Hepatocyte (in vitro differentiated cells): ENCODE data around the gene ELL. TPM values are rescaled to one million over a fixed set of nuclear protein-coding genes. Genes with fewer than 3 reads are reported as not detected.

Source experiments
- DNase-seq: peaks from one replicate; pipeline ENCODE4 v3.0.0-alpha.2; 2016; ENCODE audit warnings: low spot score
- H2AFZ ChIP-seq: fragments of 200-600 bp; sonication (generic); 2 replicates; pipeline ENCODE4 v1.6.0; 2016; ENCODE audit warnings: antibody characterized with exemption, mild to moderate bottlenecking
- H3K27ac ChIP-seq: fragments of 200-600 bp; sonication (generic); 2 replicates; pipeline ENCODE4 v1.5.1; 2016; ENCODE audit warnings: mild to moderate bottlenecking
- H3K27me3 ChIP-seq: fragments of 200-600 bp; sonication (generic); 2 replicates; pipeline ENCODE4 v1.6.1; 2016
- H3K36me3 ChIP-seq: fragments of 200-600 bp; sonication (generic); replicated peaks from 2 replicates; pipeline ENCODE4 v1.5.1; 2016; ENCODE audit warnings: low read depth; ENCODE audit not compliant: insufficient read depth
- H3K4me1 ChIP-seq: fragments of 200-600 bp; sonication (generic); 2 replicates; pipeline ENCODE4 v1.5.1; 2016; ENCODE audit warnings: mild to moderate bottlenecking, moderate library complexity; ENCODE audit not compliant: insufficient read depth
- H3K4me2 ChIP-seq: fragments of 200-600 bp; sonication (generic); 2 replicates; pipeline ENCODE4 v1.6.0; 2016
- H3K4me3 ChIP-seq: fragments of 200-600 bp; sonication (generic); 2 replicates; pipeline ENCODE4 v1.5.1; 2016; ENCODE audit warnings: mild to moderate bottlenecking
- H3K79me2 ChIP-seq: fragments of 200-600 bp; sonication (generic); 2 replicates; pipeline ENCODE4 v1.6.0; 2017; ENCODE audit warnings: mild to moderate bottlenecking
- H3K9me2 ChIP-seq: fragments of 200-600 bp; sonication (generic); replicated peaks from 2 replicates; pipeline ENCODE4 v1.6.0; 2017; ENCODE audit warnings: mild to moderate bottlenecking; ENCODE audit not compliant: insufficient read depth
- H3K9me3 ChIP-seq: fragments of 200-600 bp; sonication (generic); 2 replicates; pipeline ENCODE4 v1.5.1; 2016; ENCODE audit warnings: low read depth, mild to moderate bottlenecking
- H4K20me1 ChIP-seq: fragments of 200-600 bp; sonication (generic); 2 replicates; pipeline ENCODE4 v1.6.0; 2016; ENCODE audit warnings: mild to moderate bottlenecking; ENCODE audit not compliant: insufficient read depth, poor library complexity, severe bottlenecking
- EZH2 ChIP-seq: fragments of 200-600 bp; sonication (generic); IDR thresholded peaks from 2 replicates; pipeline ENCODE4 v1.6.1; 2016; ENCODE audit warnings: antibody characterized with exemption, mild to moderate bottlenecking, borderline replicate concordance
- EZH2phosphoT487 ChIP-seq: fragments of 200-600 bp; sonication (generic); IDR thresholded peaks from one replicate; pipeline ENCODE4 v1.6.1; 2018; ENCODE audit warnings: antibody characterized with exemption, mild to moderate bottlenecking, low read depth, moderate library complexity; ENCODE audit not compliant: unreplicated experiment, severe bottlenecking
- WGBS: methylation state at CpG from one replicate; pipeline ENCODE4 v1.1.6; 2016; ENCODE audit warnings: low lambda C conversion rate; ENCODE audit errors: missing lambda C conversion rate; 5-methylcytosine and 5-hydroxymethylcytosine counted together
- polyA plus RNA-seq: library from polyadenylated mRNA; unstranded; fragments of >200 nt; fragmentation: Nextera tagmentation; extraction: Ambion mirVana; gene quantifications from 2 replicates; pipeline ENCODE4 v1.2.1, GENCODE V29; 2016
- total RNA-seq: library from RNA; depleted of rRNA; stranded (reverse); fragments of >200 nt; gene quantifications from 2 replicates; pipeline ENCODE4 v1.2.3, GENCODE V29; 2014
- TF ChIP-seq, protein P1 (sequence below): fragments of 200-600 bp; sonication (generic); IDR thresholded peaks from 2 replicates; pipeline ENCODE4 v1.5.1; 2016; ENCODE audit warnings: antibody characterized with exemption, mild to moderate bottlenecking; ENCODE audit not compliant: poor library complexity

ELL gene
- total and polyA plus RNA-seq, 2 experiments from 2014 or later = 11.0 to 15.0 TPM

DNA sequence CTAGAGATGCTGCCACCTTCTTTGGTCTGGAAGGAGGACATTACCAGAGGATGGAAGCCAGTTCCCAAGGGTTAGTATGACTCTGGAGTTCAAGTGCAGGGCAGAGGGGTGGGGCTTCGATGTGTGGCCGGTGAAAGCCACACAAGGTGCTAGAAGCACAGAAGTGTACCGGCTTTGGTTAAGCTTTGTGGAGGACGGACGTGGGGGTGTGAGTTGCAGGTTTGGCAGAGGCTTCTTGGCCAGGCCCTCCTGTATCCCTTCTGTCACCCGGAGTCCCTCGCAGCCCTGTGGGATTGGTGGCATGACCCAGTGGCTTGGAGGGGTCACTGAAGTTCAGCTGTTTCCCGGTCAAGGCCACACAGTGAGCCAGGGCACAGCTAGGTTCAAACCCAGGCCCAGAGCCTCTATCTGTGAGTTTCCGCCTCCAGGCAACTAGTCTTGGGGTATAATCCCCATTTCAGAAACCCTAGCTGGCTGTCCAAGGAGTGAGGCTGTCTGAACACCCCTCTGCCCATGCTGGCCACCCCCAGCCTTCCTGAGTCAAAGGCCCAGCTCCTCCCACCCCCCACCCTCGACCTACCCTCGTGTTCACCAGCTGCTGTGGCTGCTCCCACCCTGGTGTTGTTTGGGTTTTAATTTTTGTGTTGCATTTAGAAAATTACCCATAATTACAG is 107.2 kb downstream of the ELL start:
- no peaks in the 10 kb centered on the region for H4K20me1 ChIP-seq
- H3K9me2 ChIP-seq = no peaks in the 10 kb centered on the region
- H3K27me3 ChIP-seq = no peaks in the 10 kb centered on the region
- H3K9me3 ChIP-seq = no peaks in the 10 kb centered on the region
- H3K36me3 ChIP-seq = no peaks in the 10 kb centered on the region
- H3K4me2 ChIP-seq = peak overlapping the region; percentile 91
- no peak for DNase-seq
- TF ChIP-seq, protein P1, sequence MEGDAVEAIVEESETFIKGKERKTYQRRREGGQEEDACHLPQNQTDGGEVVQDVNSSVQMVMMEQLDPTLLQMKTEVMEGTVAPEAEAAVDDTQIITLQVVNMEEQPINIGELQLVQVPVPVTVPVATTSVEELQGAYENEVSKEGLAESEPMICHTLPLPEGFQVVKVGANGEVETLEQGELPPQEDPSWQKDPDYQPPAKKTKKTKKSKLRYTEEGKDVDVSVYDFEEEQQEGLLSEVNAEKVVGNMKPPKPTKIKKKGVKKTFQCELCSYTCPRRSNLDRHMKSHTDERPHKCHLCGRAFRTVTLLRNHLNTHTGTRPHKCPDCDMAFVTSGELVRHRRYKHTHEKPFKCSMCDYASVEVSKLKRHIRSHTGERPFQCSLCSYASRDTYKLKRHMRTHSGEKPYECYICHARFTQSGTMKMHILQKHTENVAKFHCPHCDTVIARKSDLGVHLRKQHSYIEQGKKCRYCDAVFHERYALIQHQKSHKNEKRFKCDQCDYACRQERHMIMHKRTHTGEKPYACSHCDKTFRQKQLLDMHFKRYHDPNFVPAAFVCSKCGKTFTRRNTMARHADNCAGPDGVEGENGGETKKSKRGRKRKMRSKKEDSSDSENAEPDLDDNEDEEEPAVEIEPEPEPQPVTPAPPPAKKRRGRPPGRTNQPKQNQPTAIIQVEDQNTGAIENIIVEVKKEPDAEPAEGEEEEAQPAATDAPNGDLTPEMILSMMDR = no peak
- TF ChIP-seq EZH2phosphoT487 (no peak), EZH2 (no peak)
- WGBS = 37% methylated on average over 11 of the region's 11 CpGs
- peak overlapping the region; percentile 99 for H3K27ac ChIP-seq
- no peak overlapping the region for H2AFZ ChIP-seq
- H3K79me2 ChIP-seq = peaks cover 4% of the 10 kb centered on the region
- H3K4me3 ChIP-seq = no peak overlapping the region
- H3K4me1 ChIP-seq = peaks cover 43% of the 10 kb centered on the region

DNA sequence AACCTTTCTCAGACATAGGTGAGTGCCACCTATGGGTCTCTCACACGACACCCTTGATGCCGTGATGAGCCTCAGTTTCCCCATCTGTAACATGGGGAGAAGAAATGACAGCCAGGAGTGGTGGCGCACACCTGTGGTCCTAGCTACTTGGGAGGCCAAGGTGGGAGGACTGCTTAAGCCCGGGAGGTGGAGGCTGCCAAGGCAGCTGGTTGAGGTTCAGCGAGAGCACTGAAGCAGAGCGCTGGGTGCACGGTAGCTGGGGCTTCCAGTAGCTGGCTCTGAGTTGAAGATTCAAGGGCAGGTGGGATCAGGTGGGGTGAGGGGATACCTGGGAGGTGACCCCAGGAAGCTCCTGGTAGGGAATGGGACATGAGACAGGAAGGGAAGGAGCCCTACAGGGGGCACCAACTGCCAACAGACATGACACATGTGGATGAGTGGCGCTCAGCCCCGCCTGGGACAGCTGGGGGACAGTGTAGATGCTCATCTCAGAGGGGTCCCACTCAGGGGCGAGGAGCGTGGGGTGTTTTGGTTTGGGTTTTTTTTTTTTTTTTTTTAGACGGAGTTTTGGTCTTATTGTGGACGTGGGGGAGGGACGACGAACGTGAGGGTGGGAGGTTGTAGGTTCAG is 109.1 kb downstream of the ELL start:
- no peak for DNase-seq
- Histone ChIP-seq H3K27ac (no peak overlapping the region), H2AFZ (no peak overlapping the region), H3K4me1 (peaks cover 31% of the 10 kb centered on the region), H3K9me2 (no peaks in the 10 kb centered on the region), H3K9me3 (no peaks in the 10 kb centered on the region), H3K27me3 (no peaks in the 10 kb centered on the region), H3K36me3 (no peaks in the 10 kb centered on the region), H3K4me2 (no peak overlapping the region), H3K79me2 (no peaks in the 10 kb centered on the region), H3K4me3 (no peak overlapping the region), H4K20me1 (no peaks in the 10 kb centered on the region)
- WGBS = 95% methylated on average over 15 of the region's 16 CpGs
- TF ChIP-seq, protein P1 = no peak
- TF ChIP-seq EZH2 (no peak), EZH2phosphoT487 (no peak)

DNA sequence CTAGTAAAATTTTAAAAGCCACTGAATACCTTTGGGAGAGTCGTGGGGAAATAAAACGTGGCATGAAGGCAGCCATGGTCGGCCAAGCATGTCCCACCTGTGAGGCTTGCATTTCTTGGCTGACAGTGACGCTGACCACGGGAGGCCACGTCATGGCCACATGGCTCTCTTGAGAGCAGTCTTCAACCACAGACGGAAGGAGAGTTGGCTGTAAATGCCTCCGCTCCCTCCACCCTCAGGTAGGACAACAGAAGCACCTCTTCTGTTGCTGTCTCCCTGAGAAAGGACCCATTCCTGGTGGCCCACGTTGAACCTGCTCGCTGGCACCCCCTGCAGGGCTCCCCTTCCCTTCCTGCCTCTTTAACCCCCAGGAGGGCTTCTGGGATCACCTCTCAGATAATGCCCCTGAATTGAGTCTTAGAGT is 113.8 kb downstream of the ELL start:
- no peak overlapping the region for H2AFZ ChIP-seq
- TF ChIP-seq, protein P1 = peak; percentile 36
- TF ChIP-seq EZH2phosphoT487 (no peak), EZH2 (no peak)
- peaks cover 3% of the 10 kb centered on the region for H3K79me2 ChIP-seq
- DNase-seq = no peak
- H3K9me2 ChIP-seq = no peaks in the 10 kb centered on the region
- no peak overlapping the region for H3K4me3 ChIP-seq
- H4K20me1 ChIP-seq = no peaks in the 10 kb centered on the region
- no peak overlapping the region for H3K4me2 ChIP-seq
- 51% methylated on average over 9 of the region's 10 CpGs for WGBS
- H3K4me1 ChIP-seq = peaks cover 6% of the 10 kb centered on the region
- H3K36me3 ChIP-seq = no peaks in the 10 kb centered on the region
- H3K9me3 ChIP-seq = no peaks in the 10 kb centered on the region
- H3K27me3 ChIP-seq = no peaks in the 10 kb centered on the region
- H3K27ac ChIP-seq = no peak overlapping the region
